OCI-LY3 (cell line): ENCODE results near the gene SHC1.
A peak's percentile ranks its signal among the peaks of the same experiment; 100 is the strongest.

ENCODE experiments used
- H2AFZ ChIP-seq: fragments of 200-600, 300-600 bp; shearing (Covaris generic); 2 replicates; pipeline ENCODE4 v1.6.0; 2014; ENCODE audit warnings: antibody characterized with exemption, low read depth, low read length
- H3K27ac ChIP-seq: fragments of 200-600, 300-600 bp; sonication (generic); 2 replicates; pipeline ENCODE4 v1.5.1; 2014; ENCODE audit warnings: mild to moderate bottlenecking, low read length, moderate library complexity, mixed read lengths
- H3K27me3 ChIP-seq: fragments of 200-600, 300-600 bp; sonication (generic); 2 replicates; pipeline ENCODE4 v1.6.1; 2014; ENCODE audit warnings: low read depth, low read length, mixed read lengths
- H3K36me3 ChIP-seq: fragments of 200-600, 300-600 bp; sonication (generic); replicated peaks from 2 replicates; pipeline ENCODE3; 2014; ENCODE audit warnings: low read depth, low read length, mixed read lengths
- H3K4me1 ChIP-seq: fragments of 300-600, 200-600 bp; sonication (generic); 2 replicates; pipeline ENCODE4 v1.6.1; 2014; ENCODE audit warnings: low read length, mixed read lengths
- H3K4me2 ChIP-seq: fragments of 200-600, 300-600 bp; sonication (generic); 2 replicates; pipeline ENCODE4 v1.6.1; 2014; ENCODE audit warnings: low read length, mixed read lengths
- H3K4me3 ChIP-seq: fragments of 300-600, 200-600 bp; sonication (generic); 2 replicates; pipeline ENCODE4 v1.5.1; 2014; ENCODE audit warnings: antibody characterized with exemption, mild to moderate bottlenecking, low read length, moderate library complexity
- H3K79me2 ChIP-seq: fragments of 300-600, 200-600 bp; shearing (Covaris generic); 2 replicates; pipeline ENCODE4 v1.6.1; 2014; ENCODE audit warnings: mild to moderate bottlenecking, low read length, mixed read lengths
- H3K9ac ChIP-seq: fragments of 300-600, 200-600 bp; shearing (Covaris generic); 2 replicates; pipeline ENCODE4 v1.6.0; 2014; ENCODE audit warnings: mild to moderate bottlenecking, low read length, moderate library complexity
- H3K9me3 ChIP-seq: fragments of 200-600, 300-600 bp; shearing (Covaris generic); 2 replicates; pipeline ENCODE4 v1.6.1; 2014; ENCODE audit warnings: low read length, mixed read lengths; ENCODE audit not compliant: insufficient read depth
- H4K20me1 ChIP-seq: fragments of 200-600, 300-600 bp; sonication (generic); 2 replicates; pipeline ENCODE4 v1.6.1; 2016; ENCODE audit warnings: low read length, mixed read lengths; ENCODE audit not compliant: insufficient read depth
- EZH2phosphoT487 ChIP-seq: fragments of 200-600 bp; shearing (Covaris generic); IDR thresholded peaks from 2 replicates; pipeline ENCODE4 v1.6.1; 2018; ENCODE audit warnings: antibody characterized with exemption, mixed run types, low read depth
- TF ChIP-seq, protein P1 (sequence below): fragments of 200-600, 300-600 bp; sonication (generic); IDR thresholded peaks from 2 replicates; pipeline ENCODE4 v1.5.1; 2014; ENCODE audit warnings: antibody characterized with exemption, low read length, low read depth

Gene SHC1

DNA sequence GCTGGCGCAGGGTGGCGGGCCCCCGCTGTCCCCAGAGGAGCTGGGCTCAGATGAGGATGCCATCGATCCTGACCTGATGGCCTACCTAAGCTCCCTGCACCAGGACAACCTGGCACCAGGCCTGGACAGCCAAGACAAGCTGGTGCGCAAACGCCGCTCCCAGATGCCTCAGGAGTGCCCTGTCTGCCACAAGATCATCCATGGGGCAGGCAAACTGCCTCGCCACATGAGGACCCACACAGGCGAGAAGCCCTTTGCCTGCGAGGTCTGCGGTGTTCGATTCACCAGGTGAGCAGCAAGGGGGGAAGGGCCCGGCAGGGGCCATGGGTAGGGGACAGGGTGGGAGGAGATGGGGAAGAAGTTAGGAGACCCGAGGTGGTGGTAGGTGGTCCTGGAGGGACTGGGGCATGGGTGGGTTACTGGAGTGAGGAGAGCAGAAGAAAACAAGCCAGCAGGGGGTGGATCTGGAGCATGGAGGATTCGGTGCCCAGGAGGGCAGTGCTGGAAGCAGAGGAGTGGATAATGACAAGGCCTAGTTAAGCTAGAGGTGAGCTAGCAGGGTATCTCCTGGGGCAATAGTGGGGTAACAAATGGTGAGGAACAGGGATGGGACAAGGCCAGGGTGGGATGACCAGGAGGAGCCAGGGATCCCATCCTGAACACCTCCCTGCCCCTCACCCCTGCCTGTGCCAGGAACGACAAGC, 45.1 kb upstream of the SHC1 start:
- peaks cover 30% of the 10 kb centered on the region for H3K4me1 ChIP-seq
- no peaks in the 10 kb centered on the region for H3K9me3 ChIP-seq
- H4K20me1 ChIP-seq: peaks cover 33% of the 10 kb centered on the region
- no peak for TF ChIP-seq EZH2phosphoT487
- TF ChIP-seq, protein P1, sequence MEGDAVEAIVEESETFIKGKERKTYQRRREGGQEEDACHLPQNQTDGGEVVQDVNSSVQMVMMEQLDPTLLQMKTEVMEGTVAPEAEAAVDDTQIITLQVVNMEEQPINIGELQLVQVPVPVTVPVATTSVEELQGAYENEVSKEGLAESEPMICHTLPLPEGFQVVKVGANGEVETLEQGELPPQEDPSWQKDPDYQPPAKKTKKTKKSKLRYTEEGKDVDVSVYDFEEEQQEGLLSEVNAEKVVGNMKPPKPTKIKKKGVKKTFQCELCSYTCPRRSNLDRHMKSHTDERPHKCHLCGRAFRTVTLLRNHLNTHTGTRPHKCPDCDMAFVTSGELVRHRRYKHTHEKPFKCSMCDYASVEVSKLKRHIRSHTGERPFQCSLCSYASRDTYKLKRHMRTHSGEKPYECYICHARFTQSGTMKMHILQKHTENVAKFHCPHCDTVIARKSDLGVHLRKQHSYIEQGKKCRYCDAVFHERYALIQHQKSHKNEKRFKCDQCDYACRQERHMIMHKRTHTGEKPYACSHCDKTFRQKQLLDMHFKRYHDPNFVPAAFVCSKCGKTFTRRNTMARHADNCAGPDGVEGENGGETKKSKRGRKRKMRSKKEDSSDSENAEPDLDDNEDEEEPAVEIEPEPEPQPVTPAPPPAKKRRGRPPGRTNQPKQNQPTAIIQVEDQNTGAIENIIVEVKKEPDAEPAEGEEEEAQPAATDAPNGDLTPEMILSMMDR: no peak
- H3K79me2 ChIP-seq: no peaks in the 10 kb centered on the region
- no peak overlapping the region for H3K9ac ChIP-seq
- no peaks in the 10 kb centered on the region for H3K27me3 ChIP-seq
- H3K4me3 ChIP-seq: no peak overlapping the region
- peak overlapping the region; percentile 75 for H3K27ac ChIP-seq
- no peak overlapping the region for H3K4me2 ChIP-seq
- peaks cover 29% of the 10 kb centered on the region for H3K36me3 ChIP-seq
- no peak overlapping the region for H2AFZ ChIP-seq

GRCh38 chr1:155014709-155015508, 44.4 kb upstream of the SHC1 start:
- Histone ChIP-seq H3K9me3 (no peaks in the 10 kb centered on the region), H3K9ac (no peak overlapping the region), H3K79me2 (no peaks in the 10 kb centered on the region), H3K36me3 (peaks cover 29% of the 10 kb centered on the region), H3K4me2 (no peak overlapping the region), H3K27me3 (no peaks in the 10 kb centered on the region), H3K4me1 (peaks cover 33% of the 10 kb centered on the region), H4K20me1 (peaks cover 40% of the 10 kb centered on the region), H3K4me3 (no peak overlapping the region), H2AFZ (no peak overlapping the region), H3K27ac (no peak overlapping the region)
- TF ChIP-seq, protein P1: no peak
- no peak for TF ChIP-seq EZH2phosphoT487

GRCh38 chr1:155013632-155014031, 43.1 kb upstream of the SHC1 start:
- H3K4me3 ChIP-seq: no peak overlapping the region
- H3K4me1 ChIP-seq: peaks cover 41% of the 10 kb centered on the region
- H3K27ac ChIP-seq: no peak overlapping the region
- peaks cover 25% of the 10 kb centered on the region for H3K36me3 ChIP-seq
- H4K20me1 ChIP-seq: peaks cover 47% of the 10 kb centered on the region
- TF ChIP-seq, protein P1: no peak
- no peak for TF ChIP-seq EZH2phosphoT487
- H3K4me2 ChIP-seq: no peak overlapping the region
- H3K9me3 ChIP-seq: no peaks in the 10 kb centered on the region
- no peak overlapping the region for H2AFZ ChIP-seq
- no peak overlapping the region for H3K9ac ChIP-seq
- no peaks in the 10 kb centered on the region for H3K79me2 ChIP-seq
- no peaks in the 10 kb centered on the region for H3K27me3 ChIP-seq
